GM18499 (cell line): Measurements from ENCODE around the gene RNF8.
"Not testable (repeated sequence)": the region's sequence is repeated elsewhere in the genome, so short reads cannot be mapped to it uniquely, and the experiment has no call there.

Experiments
- ATAC-seq: cut with Tn5 transposase; IDR thresholded peaks from one replicate; pipeline ENCODE4 v1.9.1; 2021; ENCODE audit warnings: moderate number of reproducible peaks; ENCODE audit not compliant: insufficient read depth, unreplicated experiment

Gene RNF8

GRCh38 chr6:37321101-37321500 is 32.7 kb upstream of the RNF8 start:
- ATAC-seq: no peak

GRCh38 chr6:37321516-37322415 is 32.0 kb upstream of the RNF8 start:
- no peak for ATAC-seq

GRCh38 chr6:37323580-37323979 is 30.2 kb upstream of the RNF8 start:
- no peak for ATAC-seq

DNA sequence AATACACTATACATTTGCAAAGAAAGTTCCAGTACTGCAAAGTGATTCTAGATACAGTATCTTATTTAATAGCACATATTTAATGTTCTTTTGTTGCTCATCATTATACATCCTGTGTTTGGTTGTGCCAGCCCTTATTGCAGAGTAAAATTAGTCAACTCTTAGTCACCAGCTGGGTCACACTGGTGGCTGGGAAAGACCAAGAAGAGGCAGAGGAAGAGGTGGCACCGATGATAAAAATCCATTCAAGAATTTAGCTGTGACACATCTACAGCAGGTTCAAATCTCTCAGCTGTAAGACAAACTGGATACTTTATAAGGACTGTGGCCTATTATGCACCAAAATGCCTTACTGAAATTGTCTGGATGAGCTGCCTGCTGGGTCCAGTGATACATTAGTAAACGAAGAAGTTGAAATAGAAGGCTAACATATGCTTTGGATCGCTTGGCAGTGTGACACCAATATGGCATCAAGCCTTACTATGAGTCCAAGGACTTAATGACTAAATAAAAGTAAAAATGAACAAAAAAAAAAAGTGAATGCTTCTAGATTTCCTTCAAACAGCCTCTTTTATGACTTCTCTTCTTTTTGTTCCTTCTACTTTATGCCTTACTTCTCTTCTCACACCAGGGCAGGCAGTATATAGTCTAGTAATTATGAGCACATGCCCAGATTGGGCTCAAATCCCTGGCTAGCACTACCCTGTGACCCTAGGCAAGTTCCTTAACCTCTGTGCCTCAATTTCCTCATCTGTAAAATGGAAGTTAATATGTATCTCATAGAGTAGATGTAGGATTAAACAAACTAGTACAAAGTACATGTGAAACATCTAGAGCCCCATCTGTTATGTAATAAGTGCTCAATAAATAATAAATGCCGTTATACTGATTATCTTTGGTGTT is 29.4 kb upstream of the RNF8 start:
- ATAC-seq: no peak

DNA sequence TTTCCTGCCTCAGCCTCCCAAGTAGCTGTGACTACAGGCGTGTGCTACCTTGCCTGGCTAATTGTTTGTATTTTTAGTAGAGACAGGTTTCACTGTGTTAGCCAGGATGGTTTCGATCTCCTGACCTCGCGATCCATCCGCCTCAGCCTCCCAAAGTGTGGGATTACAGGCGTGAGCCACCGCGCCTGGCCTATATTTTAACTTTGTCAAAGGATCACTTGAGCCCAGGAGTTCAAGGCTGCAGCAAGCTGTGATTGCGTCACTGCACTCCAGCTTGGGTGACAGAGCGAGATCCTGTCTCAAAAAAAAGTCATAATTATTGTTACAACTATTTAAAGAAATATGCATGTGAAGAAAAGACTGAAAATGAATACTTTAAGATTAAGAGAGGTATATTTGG is 23.4 kb upstream of the RNF8 start:
- not testable (repeated sequence) for ATAC-seq

GRCh38 chr6:37331047-37331446 is 22.7 kb upstream of the RNF8 start:
- no peak for ATAC-seq

DNA sequence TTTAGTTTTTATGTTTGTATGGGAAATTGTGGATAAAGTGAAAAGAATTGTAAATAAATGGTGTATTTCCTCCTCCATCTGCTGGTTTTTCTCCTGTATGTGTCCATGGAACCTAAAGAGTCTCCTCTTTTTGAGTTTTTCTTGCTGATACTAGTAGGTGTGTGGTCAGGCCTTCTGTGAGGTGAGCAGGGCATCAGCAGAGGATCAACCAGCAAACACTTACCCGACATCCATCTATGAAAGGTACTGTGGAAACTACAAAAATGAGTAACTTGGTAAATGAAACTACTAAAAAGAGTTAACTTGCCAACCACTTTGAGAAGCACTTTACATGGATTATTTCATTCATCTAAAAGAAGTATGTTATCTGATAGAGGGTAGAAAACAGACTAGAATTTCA is 20.9 kb upstream of the RNF8 start:
- no peak for ATAC-seq

GRCh38 chr6:37334047-37334446 is 19.7 kb upstream of the RNF8 start:
- ATAC-seq: no peak

DNA sequence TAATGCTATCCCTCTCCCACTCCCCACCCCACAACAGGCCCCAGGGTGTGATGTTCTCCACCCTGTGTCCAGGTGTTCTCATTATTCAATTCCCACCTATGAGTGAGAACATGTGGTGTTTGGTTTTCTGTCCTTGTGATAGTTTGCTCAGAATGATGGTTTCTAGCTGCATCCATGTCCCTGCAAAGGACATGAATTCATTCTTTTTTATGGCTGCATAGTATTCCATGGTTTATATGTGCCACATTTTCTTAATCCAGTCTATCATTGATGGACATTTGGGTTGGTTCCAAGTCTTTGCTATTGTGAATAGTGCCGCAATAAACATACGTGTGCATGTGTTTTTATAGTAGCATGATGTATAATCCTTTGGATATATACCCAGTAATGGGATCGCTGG is 15.5 kb upstream of the RNF8 start:
- not testable (repeated sequence) for ATAC-seq

GRCh38 chr6:37338745-37339255 is 15.0 kb upstream of the RNF8 start:
- ATAC-seq: no peak

GRCh38 chr6:37339741-37340638 is 13.8 kb upstream of the RNF8 start:
- ATAC-seq: no peak

DNA sequence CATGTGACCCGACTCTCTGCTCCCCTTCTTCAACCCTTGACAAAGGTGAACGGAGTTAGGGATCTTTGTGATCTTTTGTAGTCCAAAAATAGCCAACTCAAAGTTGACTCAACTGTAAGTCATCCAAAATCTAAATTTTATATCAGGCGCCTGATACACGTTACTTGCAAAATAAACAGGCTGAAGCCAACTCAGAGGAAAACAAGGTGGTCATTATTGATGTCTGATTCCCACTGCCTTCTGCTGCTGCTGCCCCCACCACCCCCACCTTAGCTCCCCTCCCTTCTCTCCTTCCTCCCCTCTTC is 13.2 kb upstream of the RNF8 start:
- no peak for ATAC-seq

DNA sequence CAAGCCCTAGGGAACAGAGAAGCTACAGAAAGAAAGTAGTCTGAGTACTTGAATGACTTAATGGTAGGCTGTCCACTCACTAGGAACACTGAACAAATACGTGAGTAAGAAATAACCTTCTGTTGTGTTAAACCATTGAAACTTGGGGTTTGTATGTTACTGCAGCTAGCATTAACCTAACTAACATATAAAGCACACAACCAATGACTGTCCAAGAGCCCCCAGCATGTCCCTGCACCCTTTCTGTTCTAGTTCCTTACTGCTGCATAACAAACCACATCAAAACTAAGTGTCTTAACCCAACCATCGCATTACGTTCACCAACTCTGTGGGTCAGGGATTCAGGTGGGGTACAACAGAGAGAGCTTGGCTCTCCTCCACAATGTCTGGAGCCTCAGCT is 10.5 kb upstream of the RNF8 start:
- ATAC-seq: no peak

GRCh38 chr6:37344308-37344707 is 9.5 kb upstream of the RNF8 start:
- no peak for ATAC-seq

GRCh38 chr6:37345804-37346203 is 8.0 kb upstream of the RNF8 start:
- not testable (repeated sequence) for ATAC-seq

GRCh38 chr6:37347177-37347576 is 6.6 kb upstream of the RNF8 start:
- ATAC-seq: no peak

GRCh38 chr6:37347670-37348111 is 6.1 kb upstream of the RNF8 start:
- no peak for ATAC-seq

- no peak for ATAC-seq
Observed at GRCh38 chr6:37351027-37351426, 2.8 kb upstream of the RNF8 start.

- no peak for ATAC-seq
Observed at GRCh38 chr6:37352384-37352783, 1.4 kb upstream of the RNF8 start.
